HT1080 (cell line): ENCODE results near the gene TSR3. TPM values are rescaled to one million over a fixed set of nuclear protein-coding genes. Genes with fewer than 3 reads are reported as not detected.

Experiments
- DNase-seq: peaks from one replicate; pipeline ENCODE4 v3.0.0-alpha.2; 2015; ENCODE audit warnings: low read depth
- total RNA-seq: library from RNA; depleted of rRNA; stranded (reverse); fragments of >200 nt; shearing (Covaris generic); gene quantifications from 2 replicates; pipeline ENCODE4 v1.2.3, GENCODE V29; 2014

Gene TSR3
- total RNA-seq, 1 experiment from 2014 or later, result 109 TPM

- no peak for DNase-seq
Measured at GRCh38 chr16:1378087-1378803, 26.6 kb upstream of the TSR3 start.

GRCh38 chr16:1377406-1378010, 25.8 kb upstream of the TSR3 start:
- DNase-seq, result no peak

- no peak for DNase-seq
Measured at GRCh38 chr16:1375741-1376410, 24.2 kb upstream of the TSR3 start.

GRCh38 chr16:1375298-1375640, 23.6 kb upstream of the TSR3 start:
- no peak for DNase-seq

GRCh38 chr16:1374418-1375297, 23.0 kb upstream of the TSR3 start:
- no peak for DNase-seq

GRCh38 chr16:1372292-1372950, 20.7 kb upstream of the TSR3 start:
- DNase-seq, result no peak

- no peak for DNase-seq
Measured at GRCh38 chr16:1371054-1371978, 19.6 kb upstream of the TSR3 start.

- no peak for DNase-seq
Measured at GRCh38 chr16:1367486-1368174, 16.0 kb upstream of the TSR3 start.

- no peak for DNase-seq
Measured at GRCh38 chr16:1366712-1367299, 15.1 kb upstream of the TSR3 start.

- no peak for DNase-seq
Measured at GRCh38 chr16:1366060-1366711, 14.5 kb upstream of the TSR3 start.

GRCh38 chr16:1364510-1364909, 12.8 kb upstream of the TSR3 start:
- DNase-seq, result no peak

- DNase-seq, result peak; percentile 36
Measured at GRCh38 chr16:1363501-1364041, 11.9 kb upstream of the TSR3 start.

GRCh38 chr16:1362807-1363206, 11.1 kb upstream of the TSR3 start:
- DNase-seq, result no peak

- no peak for DNase-seq
Measured at GRCh38 chr16:1361685-1362360, 10.1 kb upstream of the TSR3 start.

- no peak for DNase-seq
Measured at GRCh38 chr16:1357906-1358566, 6.4 kb upstream of the TSR3 start.

- DNase-seq, result no peak
Measured at GRCh38 chr16:1356061-1356900, 4.6 kb upstream of the TSR3 start.
